ENCODE data around the gene CEACAM18.
"Not testable (repeated sequence)": the region's sequence is repeated elsewhere in the genome, so short reads cannot be mapped to it uniquely, and the experiment has no call there.

CEACAM18 gene

GRCh38 chr19:51500931-51501330 lies 22.6 kb downstream of the CEACAM18 start:
- DNase-seq, result not testable (repeated sequence)

GRCh38 chr19:51501594-51502263 lies 23.4 kb downstream of the CEACAM18 start, which contains the start of gene SIGLEC12:
TSS of gene SIGLEC12 (minus strand) at chr19:51501800. CDS start at chr19:51501733, 67 bp downstream.
- DNase-seq, result no peak

GRCh38 chr19:51503286-51503817 lies 25.0 kb downstream of the CEACAM18 start:
- no peak for DNase-seq

- DNase-seq, result no peak
Measured at GRCh38 chr19:51503896-51504295, 25.6 kb downstream of the CEACAM18 start.

GRCh38 chr19:51505904-51506303 lies 27.6 kb downstream of the CEACAM18 start:
- DNase-seq, result no peak

- DNase-seq, result no peak
Measured at GRCh38 chr19:51507192-51507591, 28.9 kb downstream of the CEACAM18 start.

- no peak for DNase-seq
Measured at GRCh38 chr19:51507640-51508058, 29.3 kb downstream of the CEACAM18 start.

- DNase-seq, result no peak
Measured at GRCh38 chr19:51508059-51508733, 29.9 kb downstream of the CEACAM18 start.

GRCh38 chr19:51509823-51510660 lies 31.7 kb downstream of the CEACAM18 start:
- no peak for DNase-seq

- no peak for DNase-seq
Measured at GRCh38 chr19:51511353-51511752, 33.0 kb downstream of the CEACAM18 start.

GRCh38 chr19:51513968-51514367 lies 35.6 kb downstream of the CEACAM18 start:
- no peak for DNase-seq

- DNase-seq, result no peak
Measured at GRCh38 chr19:51514866-51515481, 36.6 kb downstream of the CEACAM18 start.

- DNase-seq, result no peak
Measured at GRCh38 chr19:51520728-51521127, 42.4 kb downstream of the CEACAM18 start.

- no peak for DNase-seq
Measured at GRCh38 chr19:51521357-51521756, 43.0 kb downstream of the CEACAM18 start.

- DNase-seq, result no peak
Measured at GRCh38 chr19:51521781-51522180, 43.4 kb downstream of the CEACAM18 start.

GRCh38 chr19:51524666-51525264 lies 46.4 kb downstream of the CEACAM18 start:
- no peak for DNase-seq

GRCh38 chr19:51525651-51526050 lies 47.3 kb downstream of the CEACAM18 start:
- no peak for DNase-seq

- DNase-seq, result no peak
Measured at GRCh38 chr19:51529301-51529700, 51.0 kb downstream of the CEACAM18 start.

- no peak for DNase-seq
Measured at GRCh38 chr19:51530616-51531015, 52.3 kb downstream of the CEACAM18 start.

GRCh38 chr19:51531349-51532315 lies 53.3 kb downstream of the CEACAM18 start, which contains the start of gene SIGLEC6:
TSS of gene SIGLEC6 (minus strand) at chr19:51531670. CDS start at chr19:51531648, 22 bp downstream.
- DNase-seq, result no peak

GRCh38 chr19:51535535-51535934 lies 57.2 kb downstream of the CEACAM18 start:
- no peak for DNase-seq

Data from activated effector memory CD4-positive, alpha-beta T cell treated with anti-CD3 and anti-CD28 coated beads, Interleukin-2, amount 50 U/mL, for 16 hours (primary cell).